GM12872 (cell line): Measurements from ENCODE around the gene ICA1.

Experiments
- CTCF ChIP-seq: IDR thresholded peaks from 3 replicates; pipeline ENCODE4 v1.5.1; 2011; ENCODE audit warnings: low read depth, mild to moderate bottlenecking, low read length, moderate library complexity; ENCODE audit not compliant: insufficient read depth

ICA1 gene

GRCh38 chr7:8210845-8211724 is 50.9 kb downstream of the ICA1 start:
- no peak for TF ChIP-seq CTCF

GRCh38 chr7:8209353-8209752 is 52.6 kb downstream of the ICA1 start:
- TF ChIP-seq CTCF = no peak

DNA sequence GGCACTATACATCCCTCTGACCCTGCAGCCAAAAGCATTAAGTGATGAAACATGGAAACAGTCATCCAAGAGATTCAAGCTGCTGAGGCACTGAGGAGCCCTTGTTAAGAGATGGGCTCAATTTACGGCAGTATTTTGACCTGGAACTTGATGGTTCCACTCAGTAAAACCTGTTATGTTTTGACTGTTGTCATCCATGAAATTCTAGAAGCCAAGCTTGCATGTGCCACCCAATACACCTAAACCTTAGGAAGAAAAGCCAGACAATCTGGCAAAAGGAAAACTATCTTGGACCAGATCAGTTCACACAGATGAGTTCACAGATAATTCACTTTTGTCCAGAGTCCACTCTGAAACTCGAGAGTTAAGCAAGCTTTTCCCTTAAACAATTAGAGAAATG is 53.2 kb downstream of the ICA1 start:
- no peak for TF ChIP-seq CTCF

DNA sequence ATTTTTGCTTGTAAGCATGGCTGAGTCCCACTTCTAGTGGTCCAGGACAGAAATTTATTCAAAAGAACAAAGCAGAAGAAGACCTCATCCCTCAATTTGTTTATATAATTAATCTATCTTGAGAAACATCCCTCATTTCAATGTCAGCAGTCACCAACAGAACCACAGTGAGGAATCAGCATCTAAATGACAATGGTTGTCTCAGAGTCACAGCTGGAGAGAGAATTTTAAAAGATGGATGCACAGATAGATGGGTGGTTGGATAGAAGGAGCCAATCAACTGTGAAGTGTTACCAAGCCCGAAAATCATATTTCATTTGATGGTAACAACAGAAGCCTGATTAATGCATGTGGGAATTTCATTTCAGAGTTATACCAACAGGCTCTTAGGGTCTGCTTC is 55.0 kb downstream of the ICA1 start:
- no peak for TF ChIP-seq CTCF

GRCh38 chr7:8205537-8205936 is 56.4 kb downstream of the ICA1 start:
- no peak for TF ChIP-seq CTCF

GRCh38 chr7:8205031-8205387 is 57.0 kb downstream of the ICA1 start:
- no peak for TF ChIP-seq CTCF

DNA sequence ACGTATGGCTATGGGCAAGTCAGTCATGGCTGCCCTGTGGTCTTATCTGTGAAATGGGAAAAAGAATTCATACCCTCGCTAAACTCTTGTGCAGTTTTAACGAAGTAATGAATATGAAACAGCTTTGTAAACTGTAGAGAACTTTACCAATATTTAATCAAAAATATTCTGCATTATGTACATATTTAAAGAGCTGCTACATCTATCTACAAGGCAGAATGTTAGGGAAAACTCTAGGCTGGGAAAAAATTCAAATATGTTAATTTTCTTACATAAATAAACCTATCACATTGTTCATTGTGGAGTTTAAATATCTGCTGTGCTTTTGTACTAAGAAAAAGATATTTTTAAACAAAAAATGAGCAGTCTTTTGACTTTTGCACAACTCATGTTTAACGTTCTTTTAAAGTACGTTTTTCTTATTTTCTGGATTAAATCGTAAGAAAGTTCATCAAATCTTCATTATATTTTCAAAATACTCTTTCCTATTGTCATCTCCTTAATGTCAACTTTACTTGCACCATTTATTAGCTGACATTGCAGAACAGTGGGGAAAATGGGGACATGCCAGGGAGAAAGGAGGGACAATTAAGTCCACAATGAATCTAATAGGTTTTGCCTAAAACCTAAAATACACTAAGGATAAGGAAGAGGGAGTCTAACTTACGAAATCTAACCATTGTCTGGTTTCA is 57.5 kb downstream of the ICA1 start:
- TF ChIP-seq CTCF = no peak
